GM19023 (cell line): ENCODE results near the gene CR2.
"Not testable (repeated sequence)": the region's sequence is repeated elsewhere in the genome, so short reads cannot be mapped to it uniquely, and the experiment has no call there.

Experiments used
- ATAC-seq: cut with Tn5 transposase; IDR thresholded peaks from one replicate; pipeline ENCODE4 v1.9.1; 2021; ENCODE audit warnings: mild to moderate bottlenecking, moderate library complexity; ENCODE audit not compliant: unreplicated experiment

CR2 gene

DNA sequence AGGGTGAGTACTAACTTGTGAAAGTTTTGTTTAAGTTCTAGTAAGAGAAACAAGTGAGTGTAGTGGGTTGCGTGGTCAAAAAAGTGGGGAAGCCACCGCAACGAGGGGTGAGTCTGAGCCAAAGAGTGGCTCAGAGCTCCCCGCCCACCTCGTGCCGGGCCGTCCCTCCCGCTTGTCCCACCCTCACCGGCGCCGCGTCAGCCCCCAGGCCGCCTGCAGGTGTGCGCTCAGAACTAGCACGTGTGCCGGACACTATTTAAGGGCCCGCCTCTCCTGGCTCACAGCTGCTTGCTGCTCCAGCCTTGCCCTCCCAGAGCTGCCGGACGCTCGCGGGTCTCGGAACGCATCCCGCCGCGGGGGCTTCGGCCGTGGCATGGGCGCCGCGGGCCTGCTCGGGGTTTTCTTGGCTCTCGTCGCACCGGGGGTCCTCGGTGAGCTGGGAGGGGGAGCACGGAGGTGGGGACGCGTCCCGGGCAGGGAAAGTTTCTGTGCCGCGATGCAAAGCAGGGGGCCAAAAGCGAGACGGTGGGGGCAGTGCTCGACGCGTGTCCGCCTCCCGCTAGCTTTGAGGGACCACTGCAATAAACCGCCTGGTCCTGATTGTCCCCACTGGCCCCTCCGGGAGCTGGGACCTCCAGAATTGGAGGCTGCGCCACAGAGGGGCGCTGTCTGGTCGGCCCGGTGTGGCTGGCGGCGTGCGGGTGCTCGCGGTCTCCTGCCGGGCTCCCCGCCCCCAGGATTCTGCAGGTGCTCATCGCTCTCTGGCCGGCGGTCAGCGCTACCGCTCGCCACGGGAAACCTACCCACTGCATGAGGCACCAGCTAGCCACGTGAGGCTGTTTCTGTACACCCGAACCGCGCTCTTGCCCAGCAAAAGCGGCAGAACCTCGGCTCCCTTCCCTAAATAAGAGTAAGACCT is at the start of gene CR2:
Gene CR2 (plus strand): TSS at position 283 of the 919 bp plus-strand sequence. CDS start 91 bp downstream, at position 374.
- ATAC-seq: peak; percentile 84

DNA sequence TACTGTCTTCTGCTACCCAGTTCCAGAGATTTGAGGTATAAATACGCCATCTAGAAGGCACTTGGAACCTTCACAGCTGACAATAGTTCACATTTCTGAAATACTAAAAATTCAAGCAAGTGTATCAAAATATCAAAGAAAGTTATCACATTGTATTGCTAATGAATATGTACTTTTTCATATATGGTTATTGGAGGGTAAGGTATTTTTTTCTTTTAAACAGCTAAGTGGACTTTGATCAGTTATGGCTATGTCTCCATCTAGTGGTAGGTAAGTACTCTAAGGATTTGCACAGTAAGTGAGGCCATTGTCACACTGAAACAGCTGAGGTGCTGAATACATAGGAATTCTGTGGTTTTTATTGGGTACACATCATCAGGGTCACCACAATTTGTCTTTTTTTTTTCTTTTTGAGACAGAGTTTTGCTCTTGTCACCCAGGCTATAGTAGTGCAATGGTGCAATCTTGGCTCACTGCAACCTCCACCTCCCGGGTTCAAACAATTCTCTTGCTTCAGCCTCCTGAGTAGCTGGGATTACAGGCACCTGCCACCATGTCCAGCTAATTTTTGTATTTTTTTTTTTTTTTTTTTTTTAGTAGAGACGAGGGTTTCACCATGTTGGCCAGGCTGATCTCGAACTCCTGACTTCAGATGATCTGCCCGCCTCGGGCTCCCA is 49.1 kb upstream of the CR2 start:
- ATAC-seq: no peak

DNA sequence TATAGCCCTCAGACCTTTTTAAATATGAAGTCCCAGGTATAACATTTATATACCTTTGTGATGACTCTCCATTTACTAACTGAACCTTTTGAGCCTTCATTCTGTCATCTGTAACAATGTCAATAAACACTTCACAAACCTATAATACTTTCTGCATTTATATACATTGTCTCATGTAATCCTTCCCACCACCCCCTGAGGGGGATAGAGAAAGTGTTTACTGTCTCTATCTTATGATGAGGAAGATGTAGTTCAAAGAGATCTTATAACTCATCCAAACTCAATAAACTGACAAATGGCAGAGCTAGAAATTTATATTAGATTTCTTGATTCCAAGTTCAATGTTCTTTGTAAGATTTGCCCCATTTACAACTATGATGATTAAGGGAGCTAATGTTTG is 48.3 kb upstream of the CR2 start:
- ATAC-seq: no peak

DNA sequence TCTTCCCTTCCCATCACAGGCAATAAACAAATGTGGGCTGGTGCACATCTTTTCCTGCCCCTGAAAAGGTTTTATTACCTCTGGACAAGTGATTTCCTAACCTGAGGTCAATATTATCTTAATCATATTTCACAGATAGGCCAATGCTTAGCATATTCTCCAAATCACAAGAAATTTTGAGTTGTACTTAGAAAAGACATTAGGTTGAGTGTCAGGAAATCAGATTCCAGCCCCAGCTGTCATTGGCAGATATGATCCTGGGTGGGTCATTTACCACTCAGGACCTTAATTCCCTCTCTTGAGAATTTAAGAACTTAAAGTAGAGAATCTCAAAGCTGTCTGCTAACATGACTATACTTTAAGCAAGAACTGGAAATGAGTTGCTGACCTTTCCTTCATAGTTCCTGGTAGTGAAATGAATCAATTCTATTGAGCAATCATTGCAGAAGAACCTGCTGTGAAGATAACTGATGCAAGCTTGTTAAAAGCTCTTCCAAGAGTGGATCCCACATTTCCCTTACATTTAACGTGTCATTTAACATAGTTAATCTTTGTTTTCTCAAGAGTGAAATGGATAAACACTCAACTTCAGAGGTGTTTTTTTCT is 46.4 kb upstream of the CR2 start:
- no peak for ATAC-seq

DNA sequence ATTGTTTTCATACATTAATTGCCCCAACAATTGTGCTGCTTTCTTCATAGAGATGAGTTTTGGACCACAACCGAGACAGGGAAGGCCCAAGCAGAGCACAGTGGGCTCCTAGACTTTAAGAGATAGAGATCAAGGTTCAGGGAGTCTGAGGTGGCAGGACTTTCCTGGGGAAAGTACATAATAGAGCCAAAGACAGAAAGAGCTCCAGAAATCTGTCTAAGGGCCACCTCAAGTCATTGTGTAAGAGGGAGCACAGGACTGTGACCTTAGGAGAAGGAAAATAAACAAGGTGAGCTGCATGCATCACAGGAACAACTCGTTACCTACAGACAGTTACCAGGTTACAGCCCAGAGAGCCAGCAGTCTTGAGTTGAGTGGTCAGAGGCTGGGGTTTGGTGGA is 41.3 kb upstream of the CR2 start:
- ATAC-seq: no peak

GRCh38 chr1:207414606-207415108 is 39.5 kb upstream of the CR2 start:
- peak; percentile 77 for ATAC-seq

DNA sequence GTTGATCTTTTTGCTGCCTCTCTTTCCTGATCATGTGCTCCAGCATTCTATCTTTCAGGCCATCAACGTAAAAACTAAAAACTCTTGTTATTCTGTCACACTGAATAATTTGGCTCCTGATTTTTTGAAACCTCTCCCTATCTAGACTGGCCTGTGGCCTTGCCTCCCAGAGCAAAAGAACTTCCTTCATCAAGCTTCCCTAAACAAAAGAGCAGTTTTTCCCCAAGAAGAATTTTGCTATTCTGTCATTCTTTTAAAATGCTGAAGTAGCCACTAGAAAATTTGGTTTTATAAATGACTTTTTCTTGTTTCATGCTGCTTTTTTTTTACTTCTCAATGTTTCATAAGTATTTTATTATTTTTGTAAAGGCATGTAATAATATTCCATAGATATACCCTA is 37.1 kb upstream of the CR2 start:
- ATAC-seq: no peak

DNA sequence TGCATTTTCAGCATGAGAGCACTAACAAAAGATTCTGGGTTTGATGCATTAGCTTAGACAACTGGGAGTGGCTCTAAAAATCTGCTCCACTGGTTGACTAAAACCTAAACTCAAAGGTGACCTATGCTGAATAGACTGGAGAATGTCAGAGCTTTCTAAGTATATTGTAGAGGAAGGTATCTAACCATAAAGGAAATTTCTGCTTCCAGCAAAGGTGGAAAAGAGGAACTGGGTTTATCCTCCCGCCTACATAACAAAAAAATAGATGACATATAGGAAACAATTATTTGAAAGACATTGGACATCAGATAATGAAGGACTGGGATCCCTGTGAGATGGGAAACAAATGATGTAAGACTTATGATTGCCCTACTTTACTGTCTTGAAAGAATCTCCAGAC is 35.8 kb upstream of the CR2 start:
- ATAC-seq: no peak

- no peak for ATAC-seq
These were observed 34.0 kb upstream of the CR2 start for GRCh38 chr1:207420109-207420508.

DNA sequence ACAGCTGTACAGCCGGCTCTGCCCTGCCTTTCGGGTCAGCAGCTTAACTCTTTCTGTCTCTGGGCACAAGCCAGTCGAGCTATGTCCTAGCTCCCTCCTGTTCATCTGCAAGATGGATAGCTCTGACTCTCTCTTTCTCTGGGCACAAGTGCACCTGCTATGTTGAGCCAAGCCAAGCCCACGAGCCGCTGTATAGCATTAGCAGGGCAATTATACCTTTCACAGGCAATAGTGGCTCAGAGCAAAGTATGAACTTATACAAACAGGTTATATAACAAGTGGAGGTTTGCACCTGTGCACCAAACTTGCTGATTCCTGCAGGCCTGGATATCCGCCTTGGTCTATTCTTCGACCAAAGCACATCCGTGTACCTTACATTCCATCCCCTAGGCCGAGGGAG is 33.0 kb upstream of the CR2 start:
- no peak for ATAC-seq

- no peak for ATAC-seq
These were observed 30.4 kb upstream of the CR2 start for GRCh38 chr1:207423560-207424292.

- ATAC-seq: peak; percentile 48
These were observed 29.5 kb upstream of the CR2 start for GRCh38 chr1:207424570-207425131.

- ATAC-seq: no peak
These were observed 26.1 kb upstream of the CR2 start for GRCh38 chr1:207427832-207428585.

GRCh38 chr1:207428783-207429182 is 25.3 kb upstream of the CR2 start:
- no peak for ATAC-seq

DNA sequence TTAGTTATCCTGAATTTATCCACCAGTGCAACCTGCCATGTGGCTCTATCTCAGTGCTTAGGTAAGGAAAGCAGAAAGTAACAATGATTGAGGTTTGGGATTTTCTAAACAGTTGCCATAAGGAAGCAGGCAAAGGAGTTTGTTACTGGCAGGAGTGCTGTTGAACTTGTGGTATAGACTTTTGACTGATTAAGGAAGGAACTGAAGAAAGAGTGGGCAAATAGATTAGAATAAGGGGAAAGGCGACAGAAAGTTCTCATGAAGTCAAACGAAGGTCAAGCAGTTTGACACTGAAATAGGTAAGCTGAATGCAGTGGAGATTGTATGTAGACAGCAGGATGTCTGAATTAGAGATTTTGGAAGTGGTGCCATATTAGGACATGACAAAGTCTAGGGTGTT is 24.2 kb upstream of the CR2 start:
- peak; percentile 64 for ATAC-seq

- ATAC-seq: no peak
These were observed 23.5 kb upstream of the CR2 start for GRCh38 chr1:207430602-207431001.

GRCh38 chr1:207431508-207431907 is 22.6 kb upstream of the CR2 start:
- no peak for ATAC-seq

- ATAC-seq: no peak
These were observed 20.7 kb upstream of the CR2 start for GRCh38 chr1:207433435-207433834.

DNA sequence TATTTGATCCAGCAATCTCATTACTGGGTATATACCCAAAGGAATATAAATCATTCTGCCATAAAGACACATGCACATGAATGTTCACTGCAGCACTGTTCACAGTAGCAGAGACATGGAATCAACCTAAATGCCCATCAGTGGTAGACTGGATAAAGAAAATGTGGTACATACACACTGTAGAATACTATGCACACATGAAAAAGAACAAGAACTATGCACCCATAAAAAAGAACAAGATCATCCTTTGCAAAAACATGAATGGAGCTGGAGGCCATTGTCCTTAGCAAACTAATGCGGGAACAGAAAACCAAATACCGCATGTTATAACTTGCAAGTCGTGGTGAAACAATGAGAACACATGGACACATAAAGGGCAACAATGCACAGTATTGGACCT is 17.4 kb upstream of the CR2 start:
- ATAC-seq: not testable (repeated sequence)

DNA sequence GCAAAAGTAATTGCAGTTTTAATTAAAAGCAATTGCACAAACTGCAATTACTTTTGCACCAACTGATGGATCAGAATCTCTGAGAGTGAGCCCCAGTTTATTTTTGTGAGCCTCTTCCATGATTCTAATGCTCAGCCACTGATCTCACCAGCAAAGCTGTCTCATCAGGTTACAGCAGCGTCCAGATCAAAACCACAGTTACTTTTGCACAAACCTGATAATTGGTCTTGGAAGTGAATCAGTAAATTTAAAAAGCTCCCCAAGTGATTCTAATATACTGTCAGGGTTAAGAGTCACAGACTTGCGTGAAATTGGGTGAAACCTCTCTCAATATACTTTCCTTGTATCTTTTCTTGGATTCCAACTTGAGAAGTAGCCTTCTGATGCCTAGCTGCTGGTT is 13.5 kb upstream of the CR2 start:
- no peak for ATAC-seq
